GM21529 (cell line): ENCODE measurements around the gene MRPL39.

ENCODE experiments used
- ATAC-seq: cut with Tn5 transposase; IDR thresholded peaks from one replicate; pipeline ENCODE4 v1.9.1; 2021; ENCODE audit not compliant: unreplicated experiment

MRPL39 gene

DNA sequence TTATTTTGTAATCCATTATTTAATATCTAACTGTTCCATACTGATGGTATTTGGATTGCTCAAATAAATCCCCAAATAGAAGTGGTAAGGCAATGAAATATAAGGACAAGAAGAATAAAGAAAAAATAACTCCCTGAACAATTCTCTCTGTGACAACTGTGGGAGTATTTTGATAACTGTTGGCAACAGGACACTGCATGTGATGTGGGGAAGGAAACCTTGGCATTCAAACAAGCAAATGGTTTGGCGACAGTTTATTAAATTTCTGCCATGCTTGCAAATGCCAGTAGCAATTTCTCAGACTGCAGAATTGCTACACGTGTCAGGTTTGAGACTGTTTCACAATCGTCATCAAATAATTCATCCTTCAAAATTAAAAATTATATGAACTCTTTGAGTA, 8.6 kb upstream of the MRPL39 start:
- ATAC-seq, result no peak

DNA sequence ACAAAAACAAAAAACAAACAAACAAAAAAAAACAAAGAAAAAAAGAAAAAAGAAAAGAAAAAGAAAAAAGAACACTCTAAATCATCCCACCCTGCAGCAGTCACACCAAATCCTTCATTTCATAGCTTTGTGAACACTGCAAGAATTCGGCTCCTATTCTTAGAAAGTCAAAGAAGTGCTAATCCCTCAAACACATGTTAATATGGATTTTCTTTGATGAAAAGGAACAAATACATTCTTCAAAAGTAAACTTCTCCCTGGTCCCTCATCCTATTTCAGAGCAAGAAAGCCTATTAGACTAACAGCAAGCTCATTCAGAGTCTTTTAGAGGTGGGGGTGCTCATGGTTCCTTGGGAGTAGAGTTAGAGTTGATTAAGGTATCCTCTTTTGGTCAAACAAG, 7.2 kb upstream of the MRPL39 start:
- no peak for ATAC-seq

GRCh38 chr21:25608044-25608737, 910 bp upstream of the MRPL39 start:
- ATAC-seq, result peak; percentile 82

GRCh38 chr21:25589887-25590286, 17.4 kb downstream of the MRPL39 start:
- no peak for ATAC-seq

DNA sequence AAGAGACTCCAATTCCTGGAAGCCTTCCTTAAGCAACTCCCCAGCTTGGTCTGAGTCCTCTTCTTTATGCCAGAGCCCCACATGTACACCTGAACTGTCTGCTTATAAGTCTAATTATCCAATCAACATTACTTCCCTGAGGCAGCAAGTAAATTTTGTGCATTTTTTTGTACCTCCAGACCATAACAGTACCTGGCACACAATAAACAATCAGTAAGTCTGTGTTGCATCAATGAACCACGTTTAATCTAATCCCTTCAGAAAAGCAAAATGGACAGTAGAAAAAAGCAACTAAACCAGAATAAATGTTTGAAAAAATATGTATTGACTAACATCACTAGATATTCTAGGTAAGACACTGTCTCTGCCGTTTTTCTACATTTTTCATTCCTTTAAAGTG, 20.5 kb downstream of the MRPL39 start:
- no peak for ATAC-seq

GRCh38 chr21:25586326-25586725, 21.0 kb downstream of the MRPL39 start:
- no peak for ATAC-seq

DNA sequence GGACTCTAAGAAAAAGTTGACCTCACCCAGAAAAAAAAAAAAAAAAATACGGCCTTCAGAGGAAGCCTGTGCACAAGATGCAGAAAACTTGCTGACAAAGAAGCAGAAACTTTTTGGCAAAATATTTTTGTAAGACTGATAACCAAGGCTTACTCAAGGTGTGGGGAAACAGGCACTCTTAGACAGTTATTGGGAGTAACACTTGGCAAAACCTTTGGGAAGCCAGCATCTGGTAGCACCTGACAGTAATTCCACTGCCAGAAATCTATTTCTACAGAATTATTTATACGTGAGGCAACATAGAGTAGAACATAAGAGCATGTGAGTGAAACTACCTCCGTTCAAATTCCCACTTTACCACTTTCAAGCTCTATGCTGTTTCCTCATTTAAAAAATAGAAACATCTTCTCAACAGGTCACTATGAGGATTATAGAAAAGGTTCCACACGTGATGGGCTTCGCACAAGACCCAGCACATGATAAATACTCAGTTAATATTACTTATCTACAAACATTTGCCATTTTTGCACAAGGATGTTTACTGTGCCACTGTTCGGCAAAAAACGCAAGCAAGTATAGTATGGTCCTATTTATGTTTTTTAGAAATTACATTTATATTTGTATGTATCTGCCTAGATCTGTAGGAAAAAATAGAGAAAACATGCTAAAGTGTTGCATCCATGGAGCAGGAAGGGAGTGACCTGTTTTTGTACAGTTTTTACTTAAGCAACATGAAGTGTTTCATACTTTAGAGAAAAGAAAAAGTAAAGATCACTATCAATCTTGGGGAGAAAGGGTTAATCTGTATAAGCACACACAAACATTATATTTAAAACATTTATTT, 22.2 kb downstream of the MRPL39 start:
- no peak for ATAC-seq

- ATAC-seq, result no peak
Measured at GRCh38 chr21:25583370-25584130, 23.7 kb downstream of the MRPL39 start.

DNA sequence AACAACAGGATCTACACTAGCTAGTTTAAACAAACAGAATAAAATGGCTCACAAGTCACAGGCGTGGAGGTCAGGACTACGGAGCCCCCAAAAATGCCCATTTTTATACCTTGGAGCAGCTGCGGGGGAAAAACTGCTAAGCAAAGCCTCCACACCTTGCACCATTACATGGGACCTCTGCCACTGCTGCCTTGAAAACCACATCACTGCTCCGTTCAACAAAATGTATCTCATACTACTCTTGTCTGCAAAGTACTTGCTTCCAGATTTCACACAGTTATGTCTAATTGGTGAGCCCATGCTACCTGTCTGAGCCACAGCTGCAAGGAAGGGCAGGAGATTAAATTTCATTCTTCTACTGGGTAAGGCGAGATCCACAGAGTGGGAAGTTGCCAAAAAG, 24.4 kb downstream of the MRPL39 start:
- ATAC-seq, result no peak

- no peak for ATAC-seq
Measured at GRCh38 chr21:25582164-25582790, 25.0 kb downstream of the MRPL39 start.

- no peak for ATAC-seq
Measured at GRCh38 chr21:25581582-25581981, 25.7 kb downstream of the MRPL39 start.

DNA sequence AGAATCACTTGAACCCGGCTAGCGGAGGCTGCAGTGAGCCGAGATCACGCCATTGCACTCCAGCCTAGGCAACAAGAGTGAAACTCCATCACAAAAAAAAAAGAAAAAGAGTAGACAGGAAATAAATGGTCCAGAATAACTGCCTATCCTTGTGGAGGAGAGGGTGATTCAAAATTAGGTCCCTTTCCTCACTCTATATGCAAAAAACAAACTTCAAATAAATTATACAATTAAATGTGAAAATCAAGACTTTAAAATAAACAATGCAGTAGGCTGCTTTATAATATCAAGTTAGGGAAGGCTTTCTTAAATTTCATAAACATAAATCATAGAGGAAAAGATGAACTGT, 26.4 kb downstream of the MRPL39 start:
- ATAC-seq, result no peak

DNA sequence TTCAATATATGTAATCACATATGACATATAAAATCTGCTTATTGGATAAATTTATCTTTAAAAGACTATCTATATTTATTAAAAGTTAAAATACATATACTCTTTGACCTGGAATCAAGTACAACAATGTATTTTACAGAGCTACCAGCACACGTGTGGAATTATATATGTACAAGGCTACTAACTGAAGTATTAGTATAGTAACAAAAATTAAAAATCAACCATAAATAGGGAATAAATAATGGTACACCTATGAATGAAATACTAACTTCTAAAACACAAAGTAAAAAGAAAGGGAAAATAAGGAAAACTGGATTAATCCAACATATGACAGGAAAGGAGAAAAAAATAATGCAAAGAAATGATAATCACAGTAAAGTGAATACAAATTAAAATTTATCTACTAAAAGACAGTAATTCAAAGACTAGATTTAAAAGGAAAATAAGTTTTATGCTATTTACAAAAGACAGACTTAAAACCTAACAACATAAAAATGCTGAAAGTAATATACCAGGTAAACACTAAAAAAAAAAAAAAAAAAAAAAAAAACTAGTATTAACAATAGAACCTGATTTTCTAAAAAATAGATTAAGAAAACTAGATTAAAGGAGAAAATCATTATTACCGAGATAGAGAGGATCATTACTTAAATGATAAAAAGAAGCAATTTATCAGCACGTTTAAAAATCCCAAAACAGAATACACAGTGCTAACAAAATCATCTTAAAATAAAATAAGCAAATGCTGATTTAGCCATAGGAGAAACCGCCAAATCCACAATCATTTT, 27.9 kb downstream of the MRPL39 start:
- ATAC-seq, result no peak

GRCh38 chr21:25578056-25578961, 29.0 kb downstream of the MRPL39 start:
- ATAC-seq, result peak; percentile 27

GRCh38 chr21:25577424-25578055, 29.7 kb downstream of the MRPL39 start:
- ATAC-seq, result peak; percentile 7

- ATAC-seq, result peak; percentile 26
Measured at GRCh38 chr21:25573409-25574206, 33.7 kb downstream of the MRPL39 start.

- ATAC-seq, result peak; percentile 48
Measured at GRCh38 chr21:25572861-25573310, 34.4 kb downstream of the MRPL39 start.

- no peak for ATAC-seq
Measured at GRCh38 chr21:25571726-25572121, 35.6 kb downstream of the MRPL39 start.
